ENCODE measurements around the gene SERPINA4. TPM values are rescaled to one million over a fixed set of nuclear protein-coding genes. Genes with fewer than 3 reads are reported as not detected.
"Not testable (repeated sequence)": the region's sequence is repeated elsewhere in the genome, so short reads cannot be mapped to it uniquely, and the experiment has no call there.

SERPINA4 gene
- total RNA-seq, 1 donor from 2014 or later, result 5.9 TPM

DNA sequence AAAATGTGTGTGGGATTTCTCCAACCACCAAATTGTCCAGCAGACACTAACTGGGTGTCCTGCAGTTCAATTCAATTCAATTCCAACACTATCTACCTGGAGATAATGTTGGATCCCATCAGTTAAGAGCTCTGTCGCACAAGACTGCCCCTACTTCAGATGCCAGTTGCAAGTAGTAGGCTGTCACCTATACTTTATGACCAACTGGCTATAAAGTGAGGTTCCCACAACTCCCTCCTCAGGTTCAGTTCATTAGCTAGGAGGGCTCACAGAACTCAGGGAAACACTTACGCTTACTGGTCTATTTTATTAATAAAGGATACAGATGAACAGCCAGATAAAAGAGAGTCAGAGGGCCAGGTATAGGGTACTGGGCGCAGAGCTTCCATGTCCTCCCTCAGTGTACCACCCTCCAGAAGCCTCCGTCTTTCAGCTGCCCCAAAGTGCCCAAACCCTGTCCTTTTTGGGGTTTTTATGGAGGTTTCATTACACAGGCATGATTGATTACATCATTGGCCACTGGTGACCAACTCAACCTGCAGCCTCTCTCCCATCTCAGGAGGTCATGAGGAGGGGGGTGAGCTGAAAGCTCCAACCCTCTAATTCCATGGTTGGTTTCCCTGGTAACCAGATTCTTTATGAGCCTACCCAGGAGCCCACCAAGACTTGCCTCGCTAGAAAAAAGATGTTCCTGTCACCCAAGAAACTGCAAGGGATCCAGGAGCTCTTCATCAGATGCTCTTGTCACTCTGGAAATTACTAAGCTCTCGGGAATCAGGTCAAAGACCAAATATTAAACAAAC, 12.4 kb downstream of the SERPINA4 start:
- Mint-ChIP-seq H3K36me3 (ENCODE audit: insufficient read depth) (no peaks in the 10 kb centered on the region), H3K27ac (peak overlapping the region; percentile 92), H3K9me3 (ENCODE audit: low read depth) (no peaks in the 10 kb centered on the region), H3K4me1 (ENCODE audit: low read depth) (peaks cover 37% of the 10 kb centered on the region), H3K27me3 (no peaks in the 10 kb centered on the region), H3K4me3 (ENCODE audit: low read depth) (peak overlapping the region; percentile 44)
- TF ChIP-seq, protein P1, sequence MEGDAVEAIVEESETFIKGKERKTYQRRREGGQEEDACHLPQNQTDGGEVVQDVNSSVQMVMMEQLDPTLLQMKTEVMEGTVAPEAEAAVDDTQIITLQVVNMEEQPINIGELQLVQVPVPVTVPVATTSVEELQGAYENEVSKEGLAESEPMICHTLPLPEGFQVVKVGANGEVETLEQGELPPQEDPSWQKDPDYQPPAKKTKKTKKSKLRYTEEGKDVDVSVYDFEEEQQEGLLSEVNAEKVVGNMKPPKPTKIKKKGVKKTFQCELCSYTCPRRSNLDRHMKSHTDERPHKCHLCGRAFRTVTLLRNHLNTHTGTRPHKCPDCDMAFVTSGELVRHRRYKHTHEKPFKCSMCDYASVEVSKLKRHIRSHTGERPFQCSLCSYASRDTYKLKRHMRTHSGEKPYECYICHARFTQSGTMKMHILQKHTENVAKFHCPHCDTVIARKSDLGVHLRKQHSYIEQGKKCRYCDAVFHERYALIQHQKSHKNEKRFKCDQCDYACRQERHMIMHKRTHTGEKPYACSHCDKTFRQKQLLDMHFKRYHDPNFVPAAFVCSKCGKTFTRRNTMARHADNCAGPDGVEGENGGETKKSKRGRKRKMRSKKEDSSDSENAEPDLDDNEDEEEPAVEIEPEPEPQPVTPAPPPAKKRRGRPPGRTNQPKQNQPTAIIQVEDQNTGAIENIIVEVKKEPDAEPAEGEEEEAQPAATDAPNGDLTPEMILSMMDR (IDR thresholded peaks at IDR 0.05; ENCODE audit: unreplicated experiment), result no peak
- DNase-seq (ENCODE audit: low spot score, unreplicated experiment), result no peak

DNA sequence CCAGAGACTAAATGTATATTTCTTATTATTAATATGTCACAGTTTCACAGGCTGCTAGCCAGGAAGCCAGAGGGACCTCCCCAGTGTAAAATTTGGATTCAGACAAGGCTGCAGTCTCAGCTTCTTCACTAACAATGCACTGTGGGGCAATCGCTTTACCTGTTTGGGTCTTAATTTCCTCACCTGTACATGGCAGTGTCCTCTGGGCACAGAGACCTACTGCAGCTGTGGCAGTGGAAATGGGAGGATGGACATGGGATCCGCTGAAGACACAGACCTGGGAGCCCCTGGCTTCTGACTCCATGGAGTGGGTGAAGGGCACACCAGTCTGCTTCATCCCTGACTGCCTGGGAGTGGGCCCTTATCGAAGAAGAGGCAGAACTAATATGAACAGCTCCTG, 13.1 kb downstream of the SERPINA4 start:
- H3K4me1 Mint-ChIP-seq (ENCODE audit: low read depth), result peaks cover 37% of the 10 kb centered on the region
- no peaks in the 10 kb centered on the region for H3K9me3 Mint-ChIP-seq (ENCODE audit: low read depth)
- no peak overlapping the region for H3K4me3 Mint-ChIP-seq (ENCODE audit: low read depth)
- DNase-seq (ENCODE audit: low spot score, unreplicated experiment), result no peak
- no peaks in the 10 kb centered on the region for H3K27me3 Mint-ChIP-seq
- no peak overlapping the region for H3K27ac Mint-ChIP-seq
- TF ChIP-seq, protein P1 (IDR thresholded peaks at IDR 0.05; ENCODE audit: unreplicated experiment), result no peak
- no peaks in the 10 kb centered on the region for H3K36me3 Mint-ChIP-seq (ENCODE audit: insufficient read depth)

DNA sequence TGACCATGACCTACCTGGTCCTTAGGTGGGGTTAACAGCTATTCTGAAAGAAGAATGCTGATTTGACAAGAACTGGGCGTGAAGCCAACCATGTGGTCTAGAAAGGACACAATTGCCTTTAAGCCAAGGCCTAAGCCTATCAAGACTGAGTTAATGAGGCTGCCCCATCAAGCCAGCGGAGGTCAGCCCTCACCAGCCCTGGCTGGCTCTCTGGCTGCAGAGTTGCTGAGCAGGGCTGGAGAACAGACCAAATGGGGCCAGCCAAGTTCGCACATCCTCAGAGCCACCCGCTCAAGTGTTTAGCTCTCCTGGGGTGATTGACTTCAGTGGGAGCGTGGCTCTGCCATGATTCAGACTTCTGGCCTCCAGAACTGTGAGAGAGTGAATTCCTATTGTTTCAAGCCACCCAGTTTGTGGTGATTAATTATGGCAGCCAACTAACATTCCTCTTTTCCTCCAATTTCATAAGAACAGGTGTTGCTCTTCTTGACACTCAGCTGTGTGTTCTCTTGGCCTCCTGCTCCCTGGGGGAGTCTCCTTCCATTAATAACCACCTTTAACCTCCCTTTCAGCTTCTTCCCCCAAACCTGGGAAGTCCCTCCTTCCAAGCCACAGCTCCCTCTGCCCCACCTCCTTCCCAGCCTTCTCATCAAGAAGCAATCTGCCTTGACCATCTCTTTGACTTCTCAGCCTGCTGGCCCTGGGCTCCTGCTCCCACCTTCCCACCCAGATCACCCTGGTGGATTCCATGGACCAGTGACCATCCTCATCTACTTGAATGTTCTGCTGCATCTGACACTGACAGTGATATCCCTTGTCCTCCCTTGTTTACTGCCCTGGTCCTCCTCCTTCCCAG, 14.7 kb downstream of the SERPINA4 start:
- H3K4me3 Mint-ChIP-seq (ENCODE audit: low read depth), result no peak overlapping the region
- TF ChIP-seq, protein P1 (IDR thresholded peaks at IDR 0.05; ENCODE audit: unreplicated experiment), result no peak
- no peak for DNase-seq (ENCODE audit: low spot score, unreplicated experiment)
- H3K27ac Mint-ChIP-seq, result no peak overlapping the region
- H3K9me3 Mint-ChIP-seq (ENCODE audit: low read depth), result no peaks in the 10 kb centered on the region
- H3K4me1 Mint-ChIP-seq (ENCODE audit: low read depth), result peaks cover 37% of the 10 kb centered on the region
- no peaks in the 10 kb centered on the region for H3K27me3 Mint-ChIP-seq
- no peaks in the 10 kb centered on the region for H3K36me3 Mint-ChIP-seq (ENCODE audit: insufficient read depth)

DNA sequence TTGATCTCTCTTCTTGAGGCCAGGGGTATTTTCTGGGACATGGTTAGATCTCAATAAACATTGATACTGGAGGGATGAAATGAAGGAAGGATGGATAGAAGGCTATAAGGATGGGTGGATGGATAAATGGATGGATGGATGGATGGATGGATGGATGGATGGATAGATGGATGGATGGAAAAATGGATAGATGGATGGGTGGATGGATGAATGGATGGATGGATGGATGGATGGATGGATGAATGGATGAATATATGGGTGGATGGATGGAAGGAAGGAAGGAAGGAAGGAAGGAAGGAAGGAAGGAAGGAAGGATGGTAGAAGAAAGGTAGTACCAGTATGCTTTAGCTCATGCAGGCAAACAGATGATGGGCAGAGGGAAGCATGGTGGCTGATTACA, 16.2 kb downstream of the SERPINA4 start:
- peaks cover 37% of the 10 kb centered on the region for H3K4me1 Mint-ChIP-seq (ENCODE audit: low read depth)
- H3K36me3 Mint-ChIP-seq (ENCODE audit: insufficient read depth); H3K4me3 Mint-ChIP-seq (ENCODE audit: low read depth); H3K27me3 Mint-ChIP-seq; H3K27ac Mint-ChIP-seq; DNase-seq (ENCODE audit: low spot score, unreplicated experiment); H3K9me3 Mint-ChIP-seq (ENCODE audit: low read depth): not testable (repeated sequence)

DNA sequence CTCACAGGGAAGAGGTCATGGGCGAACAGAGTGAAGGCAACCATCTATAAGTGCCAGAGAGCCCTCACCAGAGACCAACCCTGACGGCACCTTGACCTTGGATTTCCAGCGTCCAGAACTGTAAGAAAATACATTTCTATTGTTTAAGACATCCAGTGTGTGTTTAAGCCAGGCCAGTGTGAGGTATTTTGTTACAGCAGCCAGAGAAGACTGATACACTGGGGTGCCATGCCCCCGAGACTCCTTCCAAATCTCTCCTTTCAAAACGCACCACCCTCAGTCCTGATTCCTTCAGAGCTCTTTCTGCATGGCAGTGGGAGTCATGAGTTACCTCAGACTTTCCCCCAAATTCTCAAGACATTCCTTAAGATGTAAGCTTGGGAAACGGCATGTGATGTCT, 17.5 kb downstream of the SERPINA4 start:
- DNase-seq (ENCODE audit: low spot score, unreplicated experiment), result no peak
- Mint-ChIP-seq H3K9me3 (ENCODE audit: low read depth) (no peaks in the 10 kb centered on the region), H3K36me3 (ENCODE audit: insufficient read depth) (no peaks in the 10 kb centered on the region), H3K4me3 (ENCODE audit: low read depth) (no peak overlapping the region), H3K4me1 (ENCODE audit: low read depth) (peaks cover 33% of the 10 kb centered on the region), H3K27ac (no peak overlapping the region), H3K27me3 (no peaks in the 10 kb centered on the region)
- TF ChIP-seq, protein P1 (IDR thresholded peaks at IDR 0.05; ENCODE audit: unreplicated experiment), result no peak

All from progenitor cell of endocrine pancreas (in vitro differentiated cells).